Activated CD8-positive, alpha-beta T cell treated with anti-CD3 and anti-CD28 coated beads for 36 hours (primary cell): ENCODE data around the gene EEF1A2. TPM values are rescaled to one million over a fixed set of nuclear protein-coding genes. Genes with fewer than 3 reads are reported as not detected.

ENCODE experiments used
- ATAC-seq: fragments of 200-7000 bp; cut with Tn5 transposase; one replicate; pipeline ENCODE4 v1.10.0; 2021; ENCODE audit warnings: mild to moderate bottlenecking, moderate library complexity
- CTCF ChIA-PET: fragments of 350-600 bp; sonication (Branson Sonifier 250); formaldehyde crosslinking; loops from one replicate; lab custom pipeline; 2021; ENCODE audit warnings: antibody characterized with exemption; lab: Charles Lee
- POLR2A ChIA-PET: fragments of 350-600 bp; sonication (Branson Sonifier 250); formaldehyde crosslinking; loops from one replicate; lab custom pipeline; 2021; ENCODE audit warnings: antibody characterized with exemption; lab: Charles Lee
- DNase-seq: peaks from one replicate; pipeline ENCODE4 v3.0.0-alpha.2; 2020
- H3K27ac Mint-ChIP-seq: one replicate; pipeline ENCODE4 v1.8.0; 2021; ENCODE audit warnings: mild to moderate bottlenecking, mixed read lengths
- H3K27me3 Mint-ChIP-seq: one replicate; pipeline ENCODE4 v1.8.0; 2021; ENCODE audit warnings: mixed read lengths
- H3K36me3 Mint-ChIP-seq: one replicate; pipeline ENCODE4 v1.8.0; 2021; ENCODE audit warnings: low read depth, mixed read lengths
- H3K4me1 Mint-ChIP-seq: one replicate; pipeline ENCODE4 v1.8.0; 2021; ENCODE audit warnings: low read depth, mixed read lengths
- H3K4me3 Mint-ChIP-seq: one replicate; pipeline ENCODE4 v1.8.0; 2021; ENCODE audit warnings: mild to moderate bottlenecking, moderate library complexity, mixed read lengths
- H3K9me3 Mint-ChIP-seq: one replicate; pipeline ENCODE4 v1.8.0; 2021; ENCODE audit warnings: mixed read lengths
- CTCF ChIP-seq: fragments of 200-600 bp; IDR thresholded peaks from one replicate; pipeline ENCODE4 v1.8.0; 2022; ENCODE audit warnings: antibody characterized with exemption, mild to moderate bottlenecking
- intact Hi-C: fragments of 100-400 bp; cut with micrococcal nuclease; formaldehyde crosslinking; loops from one replicate; pipeline ENCODE4 v1.10.0; 2022
- total RNA-seq, 2 experiments: library from RNA; stranded (reverse); gene quantifications; one replicate each; pipeline ENCODE4 v1.2.3, GENCODE V29; 2021

The EEF1A2 gene
- total RNA-seq, 2 experiments from 2014 or later: 1.4 to 2.2 TPM

GRCh38 chr20:63540417-63541186 lies 41.7 kb upstream of the EEF1A2 start:
- ChIA-PET POLR2A (no interaction called here), CTCF (interaction anchor here (1.4 kb wide), 1 partner anchor 37 kb away, joined by 3 read pairs; no protein-coding TSS in a partner anchor)
- intact Hi-C loops: no loop called here
- Mint-ChIP-seq H3K36me3 (no peaks in the 10 kb centered on the region), H3K4me1 (peaks cover 17% of the 10 kb centered on the region), H3K9me3 (no peaks in the 10 kb centered on the region), H3K27ac (no peak overlapping the region), H3K4me3 (no peak overlapping the region), H3K27me3 (no peaks in the 10 kb centered on the region)
- ATAC-seq (no peak), DNase-seq (no peak)
- no peak for TF ChIP-seq CTCF

- Mint-ChIP-seq H3K4me1 (peaks cover 17% of the 10 kb centered on the region), H3K27ac (no peak overlapping the region), H3K36me3 (no peaks in the 10 kb centered on the region), H3K4me3 (no peak overlapping the region), H3K27me3 (no peaks in the 10 kb centered on the region), H3K9me3 (no peaks in the 10 kb centered on the region)
- ATAC-seq: no peak
- CTCF ChIA-PET: interaction anchor here (0.7 to 3.5 kb wide), 8 partner anchors 28 to 499 kb away, joined by 3 to 20 read pairs (median 3); no protein-coding TSS in a partner anchor
- intact Hi-C loops: no loop called here
- POLR2A ChIA-PET: interaction anchor here (0.9 to 1.2 kb wide), 3 partner anchors 11 to 28 kb away, joined by 3 to 4 read pairs (median 3); no protein-coding TSS in a partner anchor
- no peak for DNase-seq
- TF ChIP-seq CTCF: no peak
Observed at GRCh38 chr20:63539441-63540370, 40.8 kb upstream of the EEF1A2 start.

- ChIA-PET CTCF (interaction anchor here (0.7 to 3.5 kb wide), 12 partner anchors 18 to 500 kb away, joined by 3 to 20 read pairs (median 4); partner anchors contain the start of genes LIME1 and RTEL1), POLR2A (interaction anchor here (0.9 to 1.2 kb wide), 3 partner anchors 12 to 29 kb away, joined by 3 to 4 read pairs (median 3); no protein-coding TSS in a partner anchor)
- H3K4me3 Mint-ChIP-seq: no peak overlapping the region
- H3K36me3 Mint-ChIP-seq: no peaks in the 10 kb centered on the region
- no peak for TF ChIP-seq CTCF
- no peak for ATAC-seq
- H3K27me3 Mint-ChIP-seq: no peaks in the 10 kb centered on the region
- H3K27ac Mint-ChIP-seq: no peak overlapping the region
- peaks cover 17% of the 10 kb centered on the region for H3K4me1 Mint-ChIP-seq
- H3K9me3 Mint-ChIP-seq: no peaks in the 10 kb centered on the region
- intact Hi-C loops: no loop called here
- no peak for DNase-seq
Observed at GRCh38 chr20:63539092-63539430, 40.2 kb upstream of the EEF1A2 start.

- ATAC-seq (peak; percentile 1), DNase-seq (peak; percentile 61)
- Mint-ChIP-seq H3K36me3 (no peaks in the 10 kb centered on the region), H3K4me3 (peak overlapping the region; percentile 44), H3K27me3 (no peaks in the 10 kb centered on the region), H3K4me1 (peaks cover 17% of the 10 kb centered on the region), H3K9me3 (no peaks in the 10 kb centered on the region), H3K27ac (peak overlapping the region; percentile 88)
- TF ChIP-seq CTCF: peak; percentile 56
- CTCF ChIA-PET: interaction anchor here (0.5 to 3.5 kb wide), 43 partner anchors 9 to 531 kb away, joined by 3 to 20 read pairs (median 5); partner anchors contain the start of genes ARFRP1, FNDC11, LIME1 and PPDPF
- intact Hi-C loops: no loop called here
- POLR2A ChIA-PET: interaction anchor here (0.6 to 4.9 kb wide), 9 partner anchors 9 to 197 kb away, joined by 3 to 48 read pairs (median 3); no protein-coding TSS in a partner anchor
Observed at GRCh38 chr20:63538204-63539091, 39.6 kb upstream of the EEF1A2 start.
